Hematopoietic multipotent progenitor cell treated with erythropoietin and hydrocortisone succinate and interleukin-3 and kit ligand, for 6 days (in vitro differentiated cells): ENCODE results near the gene MYO3A.

Source experiments
- DNase-seq: peaks from one replicate; pipeline ENCODE4 v3.0.0-alpha.2; 2015

MYO3A gene

GRCh38 chr10:25933653-25934608, at the start of gene MYO3A:
MYO3A (plus strand) TSS chr10:25934229; CDS start chr10:25952111, 17,882 bp downstream.
- DNase-seq, result no peak

GRCh38 chr10:25888627-25889026, 45.4 kb upstream of the MYO3A start:
- no peak for DNase-seq

GRCh38 chr10:25890995-25891394, 43.0 kb upstream of the MYO3A start:
- no peak for DNase-seq

- DNase-seq, result no peak
These were observed 38.2 kb upstream of the MYO3A start for GRCh38 chr10:25895856-25896255.

GRCh38 chr10:25896421-25896820, 37.6 kb upstream of the MYO3A start:
- no peak for DNase-seq

- no peak for DNase-seq
These were observed 34.7 kb upstream of the MYO3A start for GRCh38 chr10:25899304-25899703.

GRCh38 chr10:25901199-25901598, 32.8 kb upstream of the MYO3A start:
- no peak for DNase-seq

- DNase-seq, result no peak
These were observed 32.0 kb upstream of the MYO3A start for GRCh38 chr10:25902002-25902401.

GRCh38 chr10:25907261-25907660, 26.8 kb upstream of the MYO3A start:
- DNase-seq, result no peak

- no peak for DNase-seq
These were observed 21.2 kb upstream of the MYO3A start for GRCh38 chr10:25912866-25913265.

- DNase-seq, result no peak
These were observed 19.3 kb upstream of the MYO3A start for GRCh38 chr10:25914776-25915175.

GRCh38 chr10:25934621-25935139, 651 bp downstream of the MYO3A start:
- peak; percentile 17 for DNase-seq

- DNase-seq, result no peak
These were observed 4.4 kb downstream of the MYO3A start for GRCh38 chr10:25938405-25938804.

- DNase-seq, result no peak
These were observed 10.7 kb downstream of the MYO3A start for GRCh38 chr10:25944771-25945170.

- DNase-seq, result no peak
These were observed 18.8 kb downstream of the MYO3A start for GRCh38 chr10:25952857-25953256.

- DNase-seq, result no peak
These were observed 20.8 kb downstream of the MYO3A start for GRCh38 chr10:25954851-25955250.

GRCh38 chr10:25959540-25960232, 25.7 kb downstream of the MYO3A start:
- peak; percentile 11 for DNase-seq

- no peak for DNase-seq
These were observed 31.6 kb downstream of the MYO3A start for GRCh38 chr10:25965584-25965983.

- DNase-seq, result peak; percentile 1
These were observed 32.8 kb downstream of the MYO3A start for GRCh38 chr10:25966844-25967243.

- no peak for DNase-seq
These were observed 38.6 kb downstream of the MYO3A start for GRCh38 chr10:25972631-25973030.

- no peak for DNase-seq
These were observed 40.9 kb downstream of the MYO3A start for GRCh38 chr10:25974897-25975459.

- no peak for DNase-seq
These were observed 44.7 kb downstream of the MYO3A start for GRCh38 chr10:25978771-25979170.

- DNase-seq, result no peak
These were observed 48.1 kb downstream of the MYO3A start for GRCh38 chr10:25982107-25982506.
